CD14-positive monocyte (primary cell): ENCODE results near the gene ZFHX3. TPM values are rescaled to one million over a fixed set of nuclear protein-coding genes. Genes with fewer than 3 reads are reported as not detected.

ENCODE experiments used
- DNase-seq, 3 donors: peaks; one replicate each; pipeline ENCODE4 v3.0.0-alpha.2; 2011 to 2022
- H2AFZ ChIP-seq: 2 replicates; pipeline ENCODE4 v1.6.0; 2012; ENCODE audit warnings: mild to moderate bottlenecking, low read depth, low read length, inconsistent platforms; ENCODE audit not compliant: insufficient read depth, poor library complexity, severe bottlenecking
- H3K27ac ChIP-seq, 2 donors: 1 replicate in 1 of 2; 2 replicates in 1 of 2; pipeline ENCODE4 v1.5.1; 2012 to 2013; ENCODE audit warnings: low read length in 2 of 2, control low read depth in 1 of 2, inconsistent platforms in 1 of 2, low read depth in 1 of 2, mild to moderate bottlenecking in 1 of 2
- H3K27me3 ChIP-seq, 2 donors: one replicate each; pipeline versions ENCODE4 v1.6.0 to v1.6.1; 2011 to 2013; ENCODE audit warnings: low read length in 2 of 2; ENCODE audit not compliant: control insufficient read depth in 2 of 2, insufficient read depth in 2 of 2
- H3K36me3 ChIP-seq, 2 donors: replicated peaks in 1 of 2; 1 replicate in 1 of 2; 2 replicates in 1 of 2; pipeline versions ENCODE4 v1.5.1 to v1.6.1; 2012 to 2013; ENCODE audit warnings: low read length in 2 of 2, control low read depth in 1 of 2, inconsistent platforms in 1 of 2, mild to moderate bottlenecking in 1 of 2; ENCODE audit not compliant: insufficient read depth in 2 of 2, control insufficient read depth in 1 of 2
- H3K4me1 ChIP-seq, 2 donors: 1 replicate in 1 of 2; 2 replicates in 1 of 2; pipeline versions ENCODE4 v1.5.1 to v1.6.1; 2012 to 2013; ENCODE audit warnings: low read length in 2 of 2, control low read depth in 1 of 2, inconsistent platforms in 1 of 2, mild to moderate bottlenecking in 1 of 2, moderate library complexity in 1 of 2; ENCODE audit not compliant: insufficient read depth in 2 of 2, control insufficient read depth in 1 of 2
- H3K4me2 ChIP-seq: replicated peaks from 2 replicates; pipeline ENCODE3; 2012; ENCODE audit warnings: low read length, moderate library complexity, mild to moderate bottlenecking; ENCODE audit not compliant: poor library complexity, severe bottlenecking; ENCODE audit errors: extremely low read depth
- H3K4me3 ChIP-seq, 3 experiments: fragments of 200-600 bp in 1 of 3; sonication (generic) in 1 of 3; replicated peaks in 1 of 3; 1 replicate in 2 of 3; 2 replicates in 1 of 3; pipeline ENCODE4 v1.5.1; 2011 to 2013; ENCODE audit warnings: low read length in 3 of 3, mild to moderate bottlenecking in 3 of 3, control low read depth in 2 of 3, low read depth in 2 of 3, inconsistent platforms in 1 of 3, moderate library complexity in 1 of 3
- H3K79me2 ChIP-seq: 2 replicates; pipeline ENCODE4 v1.6.0; 2012; ENCODE audit warnings: mild to moderate bottlenecking, control low read depth, inconsistent platforms, low read length, moderate library complexity; ENCODE audit not compliant: insufficient read depth
- H3K9ac ChIP-seq: 2 replicates; pipeline ENCODE4 v1.6.0; 2017; ENCODE audit warnings: low read length, mild to moderate bottlenecking; ENCODE audit not compliant: insufficient read depth, poor library complexity, severe bottlenecking
- H3K9me3 ChIP-seq, 2 donors: replicated peaks in 1 of 2; 1 replicate in 1 of 2; 2 replicates in 1 of 2; pipeline versions ENCODE4 v1.5.1 to v1.6.1; 2012 to 2013; ENCODE audit warnings: low read length in 2 of 2, control low read depth in 1 of 2; ENCODE audit not compliant: control insufficient read depth in 1 of 2, insufficient read depth in 1 of 2
- H4K20me1 ChIP-seq: 2 replicates; pipeline ENCODE4 v1.6.0; 2012; ENCODE audit warnings: mild to moderate bottlenecking, low read length, control low read depth, moderate library complexity; ENCODE audit not compliant: insufficient read depth
- H3K27ac Mint-ChIP-seq, 7 donors: one replicate each; pipeline ENCODE4 v1.8.0; 2020; ENCODE audit warnings: mild to moderate bottlenecking in 7 of 7, mixed read lengths in 7 of 7, moderate library complexity in 6 of 7, inconsistent platforms in 2 of 7
- H3K27me3 Mint-ChIP-seq, 3 donors: one replicate each; pipeline ENCODE4 v1.8.0; 2021 to 2022; ENCODE audit warnings: low read depth in 3 of 3, mild to moderate bottlenecking in 3 of 3, mixed read lengths in 3 of 3, moderate library complexity in 3 of 3, inconsistent platforms in 1 of 3
- H3K36me3 Mint-ChIP-seq, 2 donors: one replicate each; pipeline ENCODE4 v1.8.0; 2020; ENCODE audit warnings: mixed read lengths in 2 of 2, inconsistent platforms in 1 of 2, mild to moderate bottlenecking in 1 of 2
- H3K4me1 Mint-ChIP-seq: one replicate; pipeline ENCODE4 v1.8.0; 2020; ENCODE audit warnings: mild to moderate bottlenecking, mixed read lengths
- H3K4me3 Mint-ChIP-seq, 2 donors: one replicate each; pipeline ENCODE4 v1.8.0; 2020; ENCODE audit warnings: mild to moderate bottlenecking in 2 of 2, mixed read lengths in 2 of 2, moderate library complexity in 1 of 2
- H3K9me3 Mint-ChIP-seq, 7 donors: one replicate each; pipeline ENCODE4 v1.8.0; 2020 to 2022; ENCODE audit warnings: mixed read lengths in 7 of 7, mild to moderate bottlenecking in 6 of 7, moderate library complexity in 6 of 7, inconsistent platforms in 2 of 7
- CTCF ChIP-seq: fragments of 200-600 bp; IDR thresholded peaks from one replicate; pipeline ENCODE4 v1.8.0; 2022; ENCODE audit warnings: antibody characterized with exemption, mild to moderate bottlenecking
- WGBS: methylation state at CpG from one replicate; pipeline ENCODE4 v1.1.5; 2013; ENCODE audit warnings: missing lambda C conversion rate; ENCODE audit not compliant: insufficient coverage; 5-methylcytosine and 5-hydroxymethylcytosine counted together
- intact Hi-C, 2 donors: fragments of 100-400 bp; cut with micrococcal nuclease; formaldehyde crosslinking; loops; one replicate each; pipeline versions ENCODE4 v1.15.0 to v1.15.1; 2023
- polyA plus RNA-seq, 3 donors: library from polyadenylated mRNA; depleted of rRNA in 1 of 3; unstranded in 2 of 3; stranded (reverse) in 1 of 3; fragments of 300-500 nt in 2 of 3; fragments of >200 nt in 1 of 3; fragmentation: Illumina TruSeq in 2 of 3; gene quantifications; 1 replicate in 2 of 3; 2 replicates in 1 of 3; pipeline ENCODE4 v1.2.3, GENCODE V29; 2012 to 2021

The ZFHX3 gene
- polyA plus RNA-seq, 3 donors, result 0.42 to 4.2 (median 0.43) TPM

DNA sequence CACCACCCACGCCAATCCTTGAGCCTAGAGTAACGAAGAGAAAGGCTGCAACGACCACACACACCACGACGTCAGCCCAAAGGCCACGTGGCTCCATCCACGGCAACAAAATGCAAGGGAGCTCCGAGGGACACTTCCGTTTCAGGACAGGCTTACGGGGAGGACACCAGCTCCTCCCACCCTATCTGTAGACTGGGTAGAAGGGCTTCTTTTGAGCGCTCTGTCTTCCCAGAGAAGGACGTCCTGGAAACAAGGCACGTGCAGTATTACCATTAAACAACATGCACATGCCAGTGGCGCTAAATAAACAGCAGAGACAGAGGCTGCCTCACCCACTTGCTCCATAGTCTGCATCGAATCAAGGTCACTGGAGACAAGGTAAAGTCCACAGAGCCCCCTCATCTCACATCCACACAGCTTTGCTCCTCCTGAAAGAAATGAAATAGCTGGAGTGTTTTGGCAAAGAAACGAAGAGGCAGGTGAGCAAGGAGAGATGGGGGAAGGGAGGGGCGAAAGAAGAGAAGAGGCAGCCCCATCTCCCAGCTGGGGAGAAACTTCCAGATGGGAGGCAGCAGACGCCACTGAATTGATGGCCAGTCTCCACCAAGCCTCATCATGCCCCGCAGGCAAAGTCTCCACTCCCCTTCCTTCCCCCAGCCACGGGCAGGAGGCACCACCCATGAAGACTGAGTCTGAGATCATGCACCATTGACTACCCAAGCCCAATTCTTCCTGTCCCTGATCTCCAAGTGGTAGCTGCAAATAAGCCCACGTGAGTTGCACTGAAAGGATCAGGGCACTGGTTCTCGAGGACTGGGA lies 24.0 kb downstream of the ZFHX3 start:
- no peak overlapping the region for H2AFZ ChIP-seq
- no peaks in the 10 kb centered on the region for H3K36me3 ChIP-seq
- no peaks in the 10 kb centered on the region for H3K27me3 ChIP-seq
- peaks cover 94% of the 10 kb centered on the region for H4K20me1 ChIP-seq
- H3K4me2 ChIP-seq, result no peak overlapping the region
- peaks cover 15% of the 10 kb centered on the region for H3K79me2 ChIP-seq
- H3K9ac ChIP-seq, result no peak overlapping the region
- H3K4me1 ChIP-seq, result no peaks in the 10 kb centered on the region
- intact Hi-C loops, result no loop called here
- no peak overlapping the region for H3K4me3 ChIP-seq
- H3K4me3 Mint-ChIP-seq, result no peak overlapping the region
- no peak for TF ChIP-seq CTCF
- H3K9me3 ChIP-seq, result no peaks in the 10 kb centered on the region
- peaks cover under 1 to 4% of the 10 kb centered on the region in 2 donors for H3K36me3 Mint-ChIP-seq
- H3K27ac ChIP-seq, result no peak overlapping the region
- H3K27ac Mint-ChIP-seq, result peak overlapping the region in 2 of 7 donors; percentile 26 to 46
- no peak for DNase-seq
- WGBS, result 82% methylated on average over 8 of the region's 22 CpGs
- H3K27me3 Mint-ChIP-seq, result peaks cover 0 to 3% (median 2%) of the 10 kb centered on the region in 3 donors
- H3K4me1 Mint-ChIP-seq, result peaks cover 14% of the 10 kb centered on the region
- H3K9me3 Mint-ChIP-seq, result peaks cover 0 to 2% (median 0%) of the 10 kb centered on the region in 7 donors

DNA sequence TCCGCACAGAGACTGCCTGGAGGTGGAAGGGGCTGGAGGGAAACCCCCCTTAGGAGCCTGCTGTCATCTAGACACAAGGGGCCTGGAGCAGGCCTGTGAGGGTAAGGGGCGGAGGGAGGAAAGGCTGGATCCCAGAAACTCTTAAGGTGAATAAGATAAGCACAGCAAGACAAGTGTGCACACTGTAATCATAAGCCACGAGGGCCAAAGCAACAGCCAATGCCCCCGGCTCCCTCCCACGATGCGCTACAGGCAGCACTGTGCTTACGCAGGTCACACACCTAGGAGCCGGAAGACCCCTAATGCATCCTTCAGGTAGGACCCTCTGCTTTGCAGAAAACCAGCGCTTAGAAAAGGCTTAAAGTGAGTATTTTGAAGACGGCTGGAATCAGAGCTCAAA lies 24.6 kb downstream of the ZFHX3 start:
- no peak for TF ChIP-seq CTCF
- H3K36me3 Mint-ChIP-seq, result peaks cover 0 to 4% of the 10 kb centered on the region in 2 donors

More for the DNA sequence above, 24.6 kb downstream of the ZFHX3 start:
- Histone ChIP-seq H3K79me2 (peaks cover 15% of the 10 kb centered on the region), H2AFZ (no peak overlapping the region), H3K36me3 (no peaks in the 10 kb centered on the region), H3K9ac (no peak overlapping the region), H3K4me3 (no peak overlapping the region), H3K9me3 (no peaks in the 10 kb centered on the region), H3K27me3 (no peaks in the 10 kb centered on the region), H3K4me2 (no peak overlapping the region), H3K4me1 (no peaks in the 10 kb centered on the region), H4K20me1 (peaks cover 94% of the 10 kb centered on the region), H3K27ac (no peak overlapping the region)
- Mint-ChIP-seq H3K4me3 (no peak overlapping the region), H3K9me3 (peaks cover 0 to 2% (median 0%) of the 10 kb centered on the region in 7 donors), H3K27me3 (peaks cover 0 to 3% (median 2%) of the 10 kb centered on the region in 3 donors), H3K27ac (no peak overlapping the region), H3K4me1 (peaks cover 14% of the 10 kb centered on the region)
- WGBS, result 100% methylated on average over 6 of the region's 10 CpGs
- intact Hi-C loops, result no loop called here
- no peak for DNase-seq
